HepG2 (cell line): ENCODE results near the gene MUC4. TPM values are rescaled to one million over a fixed set of nuclear protein-coding genes. Genes with fewer than 3 reads are reported as not detected.
"Not testable (repeated sequence)": the region's sequence is repeated elsewhere in the genome, so short reads cannot be mapped to it uniquely, and the experiment has no call there.

Experiments used
- ATAC-seq: fragments of 200-7000 bp; cut with Tn5 transposase; 3 replicates; pipeline ENCODE4 v1.9.1; 2020; ENCODE audit warnings: mild to moderate bottlenecking, moderate library complexity
- BruUV-seq: library from RNA; stranded (reverse); fragments of 400-500 nt; replicated peaks from 2 replicates; lab custom pipeline; 2021; lab: Mats Ljungman, UMichigan
- CTCF ChIA-PET: fragments of 300-600 bp; formaldehyde crosslinking; extraction: SDS; loops from one replicate; lab custom pipeline; 2021; ENCODE audit warnings: low total read pairs, inconsistent platforms, low intra/inter-chr PET ratio; lab: Yijun Ruan, JAX
- POLR2A ChIA-PET: fragments of 350-600 bp; sonication (Branson Sonifier 250); formaldehyde crosslinking; loops from one replicate; lab custom pipeline; 2020; ENCODE audit warnings: antibody characterized with exemption, inconsistent platforms; lab: Yijun Ruan, JAX
- DNase-seq: peaks from one replicate; pipeline ENCODE4 v3.0.0-alpha.2; 2015; ENCODE audit warnings: low spot score
- FAIRE-seq: peaks from 3 replicates; lab custom pipeline; 2011; peaks lifted over from hg19 to GRCh38; lab: Jason Lieb, UNC
- H2AFZ ChIP-seq: one replicate; pipeline ENCODE4 v1.6.1; 2011; ENCODE audit warnings: low read length, inconsistent platforms
- H3K27ac ChIP-seq: fragments of 300-600 bp; 3 replicates; pipeline ENCODE4 v1.8.0; 2011; ENCODE audit warnings: mixed run types, mild to moderate bottlenecking, mixed read lengths, low read length, inconsistent platforms; ENCODE audit not compliant: insufficient read depth; ENCODE audit errors: extremely low read length
- H3K27me3 ChIP-seq, 2 experiments: fragments of 200-600 bp in 1 of 2; 2 replicates in 1 of 2; 3 replicates in 1 of 2; pipeline versions ENCODE4 v1.6.0 to v1.8.0; 2011; ENCODE audit warnings: low read length in 2 of 2, mild to moderate bottlenecking in 2 of 2, moderate library complexity in 2 of 2, inconsistent platforms in 1 of 2; ENCODE audit not compliant: insufficient read depth in 2 of 2, control insufficient read depth in 1 of 2
- H3K36me3 ChIP-seq, 2 experiments: fragments of 200-600 bp in 1 of 2; replicated peaks in 1 of 2; 2 replicates in 1 of 2; 3 replicates in 1 of 2; pipeline versions ENCODE4 v1.5.1 to v1.8.0; 2011; ENCODE audit warnings: low read length in 2 of 2, inconsistent platforms in 1 of 2; ENCODE audit not compliant: insufficient read depth in 2 of 2, control insufficient read depth in 1 of 2
- H3K4me1 ChIP-seq: 2 replicates; pipeline ENCODE4 v1.5.1; 2012; ENCODE audit warnings: low read length, inconsistent platforms; ENCODE audit not compliant: insufficient read depth
- H3K4me2 ChIP-seq: 2 replicates; pipeline ENCODE4 v1.6.0; 2011; ENCODE audit warnings: low read depth, low read length, inconsistent platforms
- H3K4me3 ChIP-seq, 3 experiments: fragments of 200-600 bp in 1 of 3; sonication (generic), shearing (Covaris generic) in 1 of 3; replicated peaks in 1 of 3; 2 replicates each; pipeline ENCODE4 v1.5.1; 2011 to 2016; ENCODE audit warnings: low read length in 3 of 3, inconsistent platforms in 2 of 3, low read depth in 2 of 3, mild to moderate bottlenecking in 2 of 3, control low read depth in 1 of 3, mixed read lengths in 1 of 3; ENCODE audit not compliant: insufficient read depth in 1 of 3
- H3K79me2 ChIP-seq: one replicate; pipeline ENCODE4 v1.6.1; 2011; ENCODE audit warnings: low read length, inconsistent platforms; ENCODE audit not compliant: insufficient read depth
- H3K9ac ChIP-seq: 2 replicates; pipeline ENCODE4 v1.6.0; 2011; ENCODE audit warnings: mild to moderate bottlenecking, low read depth, low read length, inconsistent platforms; ENCODE audit not compliant: insufficient read depth
- H3K9me3 ChIP-seq: 2 replicates; pipeline ENCODE4 v1.5.1; 2012; ENCODE audit warnings: mild to moderate bottlenecking, low read length
- H4K20me1 ChIP-seq: 2 replicates; pipeline ENCODE4 v1.6.0; 2011; ENCODE audit warnings: inconsistent platforms, mild to moderate bottlenecking, low read length, moderate library complexity; ENCODE audit not compliant: insufficient read depth
- ELF3 ChIP-seq: IDR thresholded peaks from 2 replicates; pipeline ENCODE4 v1.6.1; 2016; ENCODE audit warnings: missing genetic modification reagents, missing compliant biosample characterization
- HNRNPH1 ChIP-seq: fragments of 200-400 bp; formaldehyde crosslinking; optimal IDR thresholded peaks from 2 replicates; pipeline ENCODE3; 2017; ENCODE audit warnings: mild to moderate bottlenecking, low read depth, low read length
- SALL1 ChIP-seq: sonication (generic); formaldehyde crosslinking; IDR thresholded peaks from 2 replicates; pipeline ENCODE4 v1.8.0; 2022; ENCODE audit warnings: mild to moderate bottlenecking, missing genetic modification reagents
- ZNF205 ChIP-seq: IDR thresholded peaks from 2 replicates; pipeline ENCODE4 v1.6.1; 2018; ENCODE audit warnings: missing biosample characterization, missing genetic modification reagents
- ZNF225 ChIP-seq: sonication (generic); formaldehyde crosslinking; IDR thresholded peaks from 2 replicates; pipeline ENCODE4 v1.4.0; 2020; ENCODE audit warnings: mild to moderate bottlenecking, missing genetic modification reagents
- ZNF747 ChIP-seq: sonication (generic); formaldehyde crosslinking; IDR thresholded peaks from 2 replicates; pipeline ENCODE4 v1.8.1; 2023; ENCODE audit warnings: missing genetic modification reagents, mild to moderate bottlenecking, borderline replicate concordance
- WGBS: methylation state at CpG from one replicate; pipeline ENCODE4 v1.1.6; 2017; ENCODE audit warnings: low lambda C conversion rate; 5-methylcytosine and 5-hydroxymethylcytosine counted together
- in situ Hi-C: cut with HindIII; loops from 2 replicates; pipeline ENCODE4 v1.10.0; 2017; ENCODE audit warnings: low pct_unique_long_range_greater_than_20kb; ENCODE audit not compliant: extremely low pct_ligation_motif_present
- intact Hi-C: fragments of 100-400 bp; cut with micrococcal nuclease; formaldehyde crosslinking; loops from one replicate; pipeline ENCODE4 v1.10.0; 2022; ENCODE audit not compliant: unreplicated experiment
- polyA plus RNA-seq, 8 experiments: library from polyadenylated mRNA; depleted of rRNA in 3 of 8; stranded (reverse) in 7 of 8; unstranded in 1 of 8; fragments of >200 nt; fragmentation: Illumina TruSeq in 4 of 8; extraction: Trizol in 4 of 8; gene quantifications; 2 replicates each; pipeline versions ENCODE4 v1.2.1 to v1.2.3, GENCODE V29; 2011 to 2016; ENCODE audit warnings: low read depth in 4 of 8, missing spikeins in 1 of 8, mixed read lengths in 1 of 8; ENCODE audit not compliant: insufficient read depth in 1 of 8
- total RNA-seq, 5 experiments: library from RNA; depleted of rRNA; stranded (reverse); fragments of >200 nt; fragmentation: Illumina TruSeq; extraction: Trizol; gene quantifications; 2 replicates each; pipeline ENCODE4 v1.2.3, GENCODE V29; 2016; ENCODE audit warnings: low read depth in 1 of 5
- TF ChIP-seq, protein P1 (sequence below): sonication (generic); formaldehyde crosslinking; IDR thresholded peaks from 2 replicates; pipeline ENCODE4 v1.5.0; 2020; ENCODE audit warnings: missing genetic modification reagents, mild to moderate bottlenecking, borderline replicate concordance

MUC4 gene
- total and polyA plus RNA-seq, 2 of the 13 experiments (the other 11 are each of a cell fraction or from before 2014, with no cell fraction given): not detected

- TF ChIP-seq, protein P1, sequence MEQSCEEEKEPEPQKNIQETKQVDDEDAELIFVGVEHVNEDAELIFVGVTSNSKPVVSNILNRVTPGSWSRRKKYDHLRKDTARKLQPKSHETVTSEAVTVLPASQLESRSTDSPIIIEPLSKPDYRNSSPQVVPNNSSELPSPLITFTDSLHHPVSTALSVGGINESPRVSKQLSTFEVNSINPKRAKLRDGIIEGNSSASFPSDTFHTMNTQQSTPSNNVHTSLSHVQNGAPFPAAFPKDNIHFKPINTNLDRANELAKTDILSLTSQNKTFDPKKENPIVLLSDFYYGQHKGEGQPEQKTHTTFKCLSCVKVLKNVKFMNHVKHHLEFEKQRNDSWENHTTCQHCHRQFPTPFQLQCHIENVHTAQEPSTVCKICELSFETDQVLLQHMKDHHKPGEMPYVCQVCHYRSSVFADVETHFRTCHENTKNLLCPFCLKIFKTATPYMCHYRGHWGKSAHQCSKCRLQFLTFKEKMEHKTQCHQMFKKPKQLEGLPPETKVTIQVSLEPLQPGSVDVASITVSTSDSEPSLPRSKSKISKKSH (CRISPR knock-in tag): no peak
- no peak for TF ChIP-seq ZNF747 (CRISPR knock-in tag)
- no peak for TF ChIP-seq ELF3 (CRISPR knock-in tag)
- no peak for TF ChIP-seq ZNF205 (CRISPR knock-in tag)
- no peak for TF ChIP-seq ZNF225
- TF ChIP-seq SALL1: no peak
- no peak for TF ChIP-seq HNRNPH1
These were observed 99.8 kb downstream of the MUC4 start (continued) for GRCh38 chr3:195711813-195712534.

DNA sequence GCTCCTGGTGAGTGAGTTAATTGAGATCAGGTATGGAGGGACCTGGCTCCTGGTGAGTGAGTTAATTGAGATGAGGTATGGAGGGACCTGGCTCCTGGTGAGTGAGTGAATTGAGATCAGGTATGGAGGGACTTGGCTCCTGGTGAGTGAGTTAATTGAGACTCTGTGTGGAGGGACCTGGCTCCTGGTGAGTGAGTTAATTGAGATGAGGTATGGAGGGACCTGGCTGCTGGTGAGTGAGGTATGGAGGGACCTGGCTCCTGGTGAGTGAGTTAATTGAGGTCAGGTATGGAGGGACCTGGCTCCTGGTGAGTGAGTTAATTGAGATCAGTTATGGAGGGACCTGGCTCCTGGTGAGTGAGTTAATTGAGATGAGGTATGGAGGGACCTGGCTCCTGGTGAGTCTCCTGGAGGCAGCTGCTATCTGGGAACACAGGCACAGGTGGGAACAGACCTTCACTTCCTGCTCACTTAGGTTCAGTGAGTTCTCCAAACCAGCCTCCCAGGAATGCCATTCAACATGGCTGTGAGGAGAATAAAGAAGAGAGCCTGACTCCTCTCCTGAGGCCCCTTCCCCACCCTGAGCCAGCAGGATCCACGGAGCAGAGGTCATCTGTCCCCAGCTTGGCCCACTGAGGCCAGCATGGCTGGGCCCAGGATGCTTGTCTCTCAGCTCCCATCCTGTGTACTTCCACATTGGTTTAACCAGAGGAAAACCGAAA is 100.5 kb downstream of the MUC4 start:
- ATAC-seq, in situ Hi-C loops, H3K4me1 ChIP-seq, CTCF ChIA-PET, POLR2A ChIA-PET, intact Hi-C loops, FAIRE-seq, DNase-seq, H2AFZ ChIP-seq, H3K36me3 ChIP-seq, H3K4me3 ChIP-seq, H3K27ac ChIP-seq, H4K20me1 ChIP-seq, H3K4me2 ChIP-seq, H3K9ac ChIP-seq, BruUV-seq, H3K79me2 ChIP-seq, H3K27me3 ChIP-seq, H3K9me3 ChIP-seq: not testable (repeated sequence)
- WGBS: 57% methylated on average over 2 of the region's 2 CpGs

DNA sequence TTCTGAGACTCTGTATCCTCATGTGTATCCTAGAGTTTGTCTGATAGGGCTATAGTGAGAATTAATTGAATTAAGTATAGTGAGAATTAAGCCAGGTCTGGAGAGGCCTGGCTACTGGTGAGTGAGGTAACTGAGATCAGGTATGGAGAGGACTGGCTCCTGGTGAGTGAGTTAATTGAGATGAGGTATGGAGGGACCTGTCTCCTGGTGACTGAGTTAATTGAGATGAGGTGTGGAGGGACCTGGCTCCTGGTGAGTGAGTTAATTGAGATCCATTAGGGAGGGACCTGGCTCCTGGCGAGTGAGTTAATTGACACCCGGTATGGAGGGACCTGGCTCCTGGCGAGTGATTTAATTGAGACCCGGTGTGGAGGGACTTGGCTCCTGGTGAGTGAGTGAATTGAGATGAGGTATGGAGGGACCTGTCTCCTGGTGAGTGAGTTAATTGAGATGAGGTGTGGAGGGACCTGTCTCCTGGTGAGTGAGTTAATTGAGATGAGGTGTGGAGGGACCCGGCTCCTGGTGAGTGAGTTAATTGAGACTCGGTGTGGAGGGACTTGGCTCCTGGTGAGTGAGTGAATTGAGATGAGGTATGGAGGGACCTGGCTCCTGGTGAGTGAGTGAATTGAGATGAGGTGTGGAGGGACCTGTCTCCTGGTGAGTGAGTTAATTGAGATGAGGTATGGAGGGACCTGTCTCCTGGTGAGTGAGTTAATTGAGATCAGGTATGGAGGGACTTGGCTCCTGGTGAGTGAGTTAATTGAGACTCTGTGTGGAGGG is 101.4 kb downstream of the MUC4 start:
- H3K4me1 ChIP-seq, POLR2A ChIA-PET, H3K27me3 ChIP-seq, H3K79me2 ChIP-seq, H3K9me3 ChIP-seq, in situ Hi-C loops, H3K9ac ChIP-seq, ATAC-seq, H4K20me1 ChIP-seq, H3K36me3 ChIP-seq, FAIRE-seq, DNase-seq, H3K4me3 ChIP-seq, BruUV-seq, H2AFZ ChIP-seq, CTCF ChIA-PET, intact Hi-C loops, H3K27ac ChIP-seq, H3K4me2 ChIP-seq: not testable (repeated sequence)
- 66% methylated on average over 6 of the region's 6 CpGs for WGBS
